ENCODE data around the gene KRT13. TPM values are rescaled to one million over a fixed set of nuclear protein-coding genes. Genes with fewer than 3 reads are reported as not detected.

KRT13 gene
- total and polyA plus RNA-seq, 2 donors (not counting 3 experiments of a cell fraction or from before 2014, with no cell fraction given): not detected

DNA sequence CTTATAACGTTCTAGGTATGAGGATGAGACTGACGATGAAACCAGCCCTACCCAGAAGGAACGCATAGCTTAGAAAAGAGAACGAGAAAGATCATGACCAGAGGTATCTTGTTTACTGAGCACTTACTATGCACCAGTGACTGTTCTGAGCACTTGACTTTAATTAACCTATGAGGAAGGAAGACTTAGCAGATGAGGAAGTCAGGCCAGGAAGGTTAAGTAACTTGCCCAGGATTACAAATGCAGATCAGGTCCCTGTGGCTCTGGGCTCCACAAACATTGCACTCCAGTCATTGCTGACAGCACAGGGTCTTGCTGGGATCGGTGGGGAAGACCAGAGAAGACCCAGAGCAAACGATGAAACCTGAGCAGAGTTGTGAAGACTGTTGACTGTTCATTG lies 7.1 kb downstream of the KRT13 start:
- no peaks in the 10 kb centered on the region for H3K27me3 ChIP-seq (ENCODE audit: control insufficient read depth in 2 of 2, insufficient read depth in 2 of 2, low read length in 2 of 2)
- H3K9me1 ChIP-seq (replicated peaks; ENCODE audit: control insufficient read depth, extremely low read depth, insufficient read depth, low read length): no peaks in the 10 kb centered on the region
- TF ChIP-seq JUN (IDR thresholded peaks at IDR 0.05; ENCODE audit: borderline replicate concordance, insufficient read depth, insufficient read length, low read depth) (no peak), EZH2 (IDR thresholded peaks at IDR 0.05; ENCODE audit: borderline replicate concordance, low read depth, low read length, severe bottlenecking) (no peak), FOS (IDR thresholded peaks at IDR 0.05; ENCODE audit: borderline replicate concordance, insufficient read depth, low read length) (no peak), MYC (IDR thresholded peaks at IDR 0.05; ENCODE audit: low read depth, low read length) (no peak), POLR2AphosphoS5 (IDR thresholded peaks at IDR 0.05; ENCODE audit: insufficient read depth, low read depth, low read length) (no peak), MAX (IDR thresholded peaks at IDR 0.05; ENCODE audit: insufficient read depth, insufficient read length) (no peak), GATA2 (IDR thresholded peaks at IDR 0.05; ENCODE audit: insufficient read depth, insufficient read length, low read depth, low read length) (no peak), POLR2A (IDR thresholded peaks at IDR 0.05; ENCODE audit: low read depth, low read length) (no peak)
- TF ChIP-seq, protein P1, sequence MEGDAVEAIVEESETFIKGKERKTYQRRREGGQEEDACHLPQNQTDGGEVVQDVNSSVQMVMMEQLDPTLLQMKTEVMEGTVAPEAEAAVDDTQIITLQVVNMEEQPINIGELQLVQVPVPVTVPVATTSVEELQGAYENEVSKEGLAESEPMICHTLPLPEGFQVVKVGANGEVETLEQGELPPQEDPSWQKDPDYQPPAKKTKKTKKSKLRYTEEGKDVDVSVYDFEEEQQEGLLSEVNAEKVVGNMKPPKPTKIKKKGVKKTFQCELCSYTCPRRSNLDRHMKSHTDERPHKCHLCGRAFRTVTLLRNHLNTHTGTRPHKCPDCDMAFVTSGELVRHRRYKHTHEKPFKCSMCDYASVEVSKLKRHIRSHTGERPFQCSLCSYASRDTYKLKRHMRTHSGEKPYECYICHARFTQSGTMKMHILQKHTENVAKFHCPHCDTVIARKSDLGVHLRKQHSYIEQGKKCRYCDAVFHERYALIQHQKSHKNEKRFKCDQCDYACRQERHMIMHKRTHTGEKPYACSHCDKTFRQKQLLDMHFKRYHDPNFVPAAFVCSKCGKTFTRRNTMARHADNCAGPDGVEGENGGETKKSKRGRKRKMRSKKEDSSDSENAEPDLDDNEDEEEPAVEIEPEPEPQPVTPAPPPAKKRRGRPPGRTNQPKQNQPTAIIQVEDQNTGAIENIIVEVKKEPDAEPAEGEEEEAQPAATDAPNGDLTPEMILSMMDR (IDR thresholded peaks at IDR 0.05; ENCODE audit: extremely low read depth in 1 of 2, insufficient read depth in 1 of 2, low read depth in 1 of 2, low read length in 2 of 2): no peak
- no peaks in the 10 kb centered on the region for H4K20me1 ChIP-seq (replicated peaks; ENCODE audit: control insufficient read depth, extremely low read depth, insufficient read depth, low read length)
- no peaks in the 10 kb centered on the region for H3K36me3 ChIP-seq (ENCODE audit: control insufficient read depth in 2 of 2, extremely low read depth in 1 of 2, insufficient read depth in 2 of 2, low read length in 2 of 2)
- no peak overlapping the region for H3K4me2 ChIP-seq (ENCODE audit: insufficient read depth, low read length)
- no peak for DNase-seq (ENCODE audit: low read depth, low spot score)
- H3K79me2 ChIP-seq (ENCODE audit: control insufficient read depth, insufficient read depth, low read length): no peaks in the 10 kb centered on the region
- dilution Hi-C loops (cut with MboI; ENCODE audit: extremely low pct_ligation_motif_present, low sequenced_read_pairs) (no loop called here), intact Hi-C loops (cut with micrococcal nuclease) (loop anchor here (10.0 kb wide), 2 partner anchors 93 to 693 kb away; no protein-coding TSS in a partner anchor)
- no peaks in the 10 kb centered on the region for H3K9me3 ChIP-seq (replicated peaks; ENCODE audit: control insufficient read depth, insufficient read depth, low read length)
- H3K27ac ChIP-seq (ENCODE audit: insufficient read depth, low read depth, low read length): no peak overlapping the region
- CTCF ChIA-PET: interaction anchor here (0.8 to 22.3 kb wide), 12 partner anchors 8 to 589 kb away, joined by 3 to 350 read pairs (median 6); partner anchors contain the start of gene KRT15
- peak; percentile 66 for FAIRE-seq
- no peak overlapping the region for H2AFZ ChIP-seq (ENCODE audit: low read depth, low read length)
- no peak overlapping the region for H3K4me3 ChIP-seq (replicated peaks in 1 of 3; ENCODE audit: insufficient read depth in 1 of 3, low read depth in 1 of 3, low read length in 3 of 3)
- no TSS peak for BruUV-seq (replicated peaks)
- POLR2A ChIA-PET: no interaction called here
- H3K9ac ChIP-seq (replicated peaks; ENCODE audit: extremely low read depth, insufficient read depth, low read length): no peak overlapping the region
- peaks cover 26% of the 10 kb centered on the region for H3K4me1 ChIP-seq (ENCODE audit: control insufficient read depth, extremely low read depth, insufficient read depth, low read length)
